GF-D8 (cell line): ENCODE data around the gene MAN1A1.

ENCODE experiments used
- DNase-seq: peaks from one replicate; lab custom pipeline; 2025; lab: John Stamatoyannopoulos, UW

MAN1A1 gene

GRCh38 chr6:119346450-119346849 lies 3.1 kb downstream of the MAN1A1 start:
- DNase-seq = no peak

GRCh38 chr6:119345114-119345513 lies 4.4 kb downstream of the MAN1A1 start:
- DNase-seq = no peak

GRCh38 chr6:119344306-119344705 lies 5.3 kb downstream of the MAN1A1 start:
- no peak for DNase-seq

- DNase-seq = no peak
These were observed 5.9 kb downstream of the MAN1A1 start for GRCh38 chr6:119343573-119344146.

- DNase-seq = no peak
These were observed 6.4 kb downstream of the MAN1A1 start for GRCh38 chr6:119343167-119343566.

- DNase-seq = no peak
These were observed 7.1 kb downstream of the MAN1A1 start for GRCh38 chr6:119342430-119342829.

- DNase-seq = no peak
These were observed 8.6 kb downstream of the MAN1A1 start for GRCh38 chr6:119340796-119341487.

- DNase-seq = no peak
These were observed 9.6 kb downstream of the MAN1A1 start for GRCh38 chr6:119339941-119340456.

GRCh38 chr6:119337762-119338161 lies 11.8 kb downstream of the MAN1A1 start:
- DNase-seq = no peak

- DNase-seq = no peak
These were observed 12.3 kb downstream of the MAN1A1 start for GRCh38 chr6:119337252-119337651.

- no peak for DNase-seq
These were observed 14.9 kb downstream of the MAN1A1 start for GRCh38 chr6:119334535-119335264.

GRCh38 chr6:119333707-119334295 lies 15.8 kb downstream of the MAN1A1 start:
- DNase-seq = no peak

- no peak for DNase-seq
These were observed 16.4 kb downstream of the MAN1A1 start for GRCh38 chr6:119333063-119333609.

- DNase-seq = no peak
These were observed 17.8 kb downstream of the MAN1A1 start for GRCh38 chr6:119331663-119332286.

- DNase-seq = no peak
These were observed 18.9 kb downstream of the MAN1A1 start for GRCh38 chr6:119330520-119331113.

GRCh38 chr6:119329794-119330180 lies 19.8 kb downstream of the MAN1A1 start:
- no peak for DNase-seq

- no peak for DNase-seq
These were observed 20.4 kb downstream of the MAN1A1 start for GRCh38 chr6:119328892-119329793.

GRCh38 chr6:119328254-119328653 lies 21.3 kb downstream of the MAN1A1 start:
- no peak for DNase-seq

- DNase-seq = no peak
These were observed 21.8 kb downstream of the MAN1A1 start for GRCh38 chr6:119327810-119328209.

- DNase-seq = no peak
These were observed 23.1 kb downstream of the MAN1A1 start for GRCh38 chr6:119326291-119327005.
